OCI-LY1 (cell line): ENCODE data around the gene SREBF1.

Experiments used
- H2AFZ ChIP-seq: fragments of 200-600 bp; sonication (generic), shearing (Covaris generic); 2 replicates; pipeline ENCODE4 v1.6.0; 2014; ENCODE audit warnings: antibody characterized with exemption, mild to moderate bottlenecking, low read length
- H3F3A ChIP-seq: fragments of 200-600 bp; sonication (generic), shearing (Covaris generic); 2 replicates; pipeline ENCODE4 v1.6.0; 2014; ENCODE audit warnings: mild to moderate bottlenecking, antibody characterized with exemption, low read length, moderate library complexity; ENCODE audit not compliant: insufficient read depth
- H3K27ac ChIP-seq: fragments of 200-600 bp; sonication (generic); 2 replicates; pipeline ENCODE4 v1.5.1; 2014; ENCODE audit warnings: low read length, mixed run types, mild to moderate bottlenecking, low read depth; ENCODE audit not compliant: poor library complexity, severe bottlenecking
- H3K27me3 ChIP-seq: fragments of 200-600 bp; sonication (generic); 2 replicates; pipeline ENCODE4 v1.6.0; 2014; ENCODE audit warnings: antibody characterized with exemption, mild to moderate bottlenecking, low read length, moderate library complexity; ENCODE audit not compliant: insufficient read depth
- H3K36me3 ChIP-seq: fragments of 200-600 bp; sonication (generic); 2 replicates; pipeline ENCODE4 v1.6.1; 2014; ENCODE audit warnings: mild to moderate bottlenecking, antibody characterized with exemption, low read length, moderate library complexity, mixed read lengths; ENCODE audit not compliant: insufficient read depth
- H3K4me1 ChIP-seq: fragments of 200-600 bp; sonication (generic); 2 replicates; pipeline ENCODE4 v1.5.1; 2014; ENCODE audit warnings: mild to moderate bottlenecking, low read length, moderate library complexity; ENCODE audit not compliant: insufficient read depth, severe bottlenecking
- H3K4me2 ChIP-seq: fragments of 200-600 bp; sonication (generic), shearing (Covaris generic); 2 replicates; pipeline ENCODE4 v1.6.1; 2014; ENCODE audit warnings: low read length
- H3K4me3 ChIP-seq: fragments of 200-600 bp; sonication (generic); 2 replicates; pipeline ENCODE4 v1.5.1; 2014; ENCODE audit warnings: low read length, low read depth, mild to moderate bottlenecking, mixed read lengths; ENCODE audit not compliant: poor library complexity, severe bottlenecking
- H3K79me2 ChIP-seq: fragments of 200-600 bp; shearing (Covaris generic); 2 replicates; pipeline ENCODE4 v1.6.1; 2016; ENCODE audit warnings: mixed run types, low read length, mixed read lengths; ENCODE audit not compliant: insufficient read depth
- H3K9ac ChIP-seq: fragments of 200-600 bp; sonication (generic), shearing (Covaris generic); 2 replicates; pipeline ENCODE4 v1.6.1; 2014; ENCODE audit warnings: mild to moderate bottlenecking, low read length, mixed read lengths
- H3K9me2 ChIP-seq: fragments of 200-600 bp; sonication (generic), shearing (Covaris generic); 2 replicates; pipeline ENCODE4 v1.6.1; 2014; ENCODE audit warnings: low read depth, mild to moderate bottlenecking, low read length, mixed read lengths
- H3K9me3 ChIP-seq: fragments of 200-600 bp; shearing (Covaris generic); 2 replicates; pipeline ENCODE4 v1.6.1; 2014; ENCODE audit warnings: low read length, mixed read lengths
- H4K20me1 ChIP-seq: fragments of 200-600 bp; sonication (generic), shearing (Covaris generic); 2 replicates; pipeline ENCODE4 v1.6.0; 2016; ENCODE audit warnings: mild to moderate bottlenecking, low read length; ENCODE audit not compliant: insufficient read depth
- EZH2 ChIP-seq: fragments of 200-600 bp; sonication (generic), shearing (Covaris generic); IDR thresholded peaks from 2 replicates; pipeline ENCODE4 v1.8.0; 2017; ENCODE audit warnings: borderline replicate concordance, mixed run types, mild to moderate bottlenecking, antibody characterized with exemption, low read length, moderate library complexity, mixed read lengths
- TF ChIP-seq, protein P1 (sequence below): fragments of 200-600 bp; sonication (generic), shearing (Covaris generic); IDR thresholded peaks from 2 replicates; pipeline ENCODE4 v1.5.1; 2017; ENCODE audit warnings: mild to moderate bottlenecking, antibody characterized with exemption, low read length, moderate library complexity, mixed read lengths

Gene SREBF1

DNA sequence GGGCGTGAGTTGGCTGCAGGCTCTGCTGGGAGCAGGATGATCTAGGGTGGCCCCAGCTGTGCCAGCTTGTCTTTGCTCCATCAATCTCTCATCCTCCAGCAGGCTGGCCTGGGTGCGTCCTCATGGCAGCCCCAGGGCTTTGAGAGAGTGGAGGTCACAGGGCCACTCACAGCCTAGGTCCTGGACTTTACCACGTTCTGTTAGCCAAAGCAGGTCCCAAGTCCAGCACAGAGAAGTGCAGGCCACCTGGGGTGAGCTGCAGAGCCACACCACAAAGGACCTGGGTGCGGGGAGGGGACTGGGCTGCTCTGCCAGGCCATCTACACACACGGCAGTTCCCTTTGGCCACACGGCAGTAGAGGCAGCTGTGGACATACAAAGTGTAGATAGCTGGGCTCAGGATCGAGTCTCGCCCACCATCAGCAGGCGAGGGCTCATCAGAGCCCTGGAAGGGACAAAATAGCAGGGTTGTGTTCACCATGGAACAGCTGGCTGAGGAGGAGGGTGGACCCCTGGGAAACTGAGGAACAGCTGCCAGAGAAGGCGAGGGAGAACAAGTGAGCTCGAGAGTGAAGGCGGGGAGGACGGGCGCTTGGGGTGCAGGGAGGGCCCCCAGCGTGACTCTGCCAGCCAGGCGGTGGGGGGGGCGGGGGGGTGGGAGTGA is 30.0 kb downstream of the SREBF1 start:
- Histone ChIP-seq H2AFZ (no peak overlapping the region), H3K27me3 (peaks cover 5% of the 10 kb centered on the region; the same call in 1 of the 2 replicates), H3K36me3 (peaks cover 12% of the 10 kb centered on the region), H3K4me3 (no peak overlapping the region), H3K79me2 (no peaks in the 10 kb centered on the region), H3K27ac (no peak overlapping the region), H4K20me1 (no peaks in the 10 kb centered on the region), H3K9ac (no peak overlapping the region), H3K9me2 (no peaks in the 10 kb centered on the region), H3F3A (no peaks in the 10 kb centered on the region), H3K4me1 (peaks cover 4% of the 10 kb centered on the region), H3K9me3 (no peaks in the 10 kb centered on the region), H3K4me2 (no peak overlapping the region)
- TF ChIP-seq, protein P1, sequence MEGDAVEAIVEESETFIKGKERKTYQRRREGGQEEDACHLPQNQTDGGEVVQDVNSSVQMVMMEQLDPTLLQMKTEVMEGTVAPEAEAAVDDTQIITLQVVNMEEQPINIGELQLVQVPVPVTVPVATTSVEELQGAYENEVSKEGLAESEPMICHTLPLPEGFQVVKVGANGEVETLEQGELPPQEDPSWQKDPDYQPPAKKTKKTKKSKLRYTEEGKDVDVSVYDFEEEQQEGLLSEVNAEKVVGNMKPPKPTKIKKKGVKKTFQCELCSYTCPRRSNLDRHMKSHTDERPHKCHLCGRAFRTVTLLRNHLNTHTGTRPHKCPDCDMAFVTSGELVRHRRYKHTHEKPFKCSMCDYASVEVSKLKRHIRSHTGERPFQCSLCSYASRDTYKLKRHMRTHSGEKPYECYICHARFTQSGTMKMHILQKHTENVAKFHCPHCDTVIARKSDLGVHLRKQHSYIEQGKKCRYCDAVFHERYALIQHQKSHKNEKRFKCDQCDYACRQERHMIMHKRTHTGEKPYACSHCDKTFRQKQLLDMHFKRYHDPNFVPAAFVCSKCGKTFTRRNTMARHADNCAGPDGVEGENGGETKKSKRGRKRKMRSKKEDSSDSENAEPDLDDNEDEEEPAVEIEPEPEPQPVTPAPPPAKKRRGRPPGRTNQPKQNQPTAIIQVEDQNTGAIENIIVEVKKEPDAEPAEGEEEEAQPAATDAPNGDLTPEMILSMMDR = no peak
- no peak for TF ChIP-seq EZH2

DNA sequence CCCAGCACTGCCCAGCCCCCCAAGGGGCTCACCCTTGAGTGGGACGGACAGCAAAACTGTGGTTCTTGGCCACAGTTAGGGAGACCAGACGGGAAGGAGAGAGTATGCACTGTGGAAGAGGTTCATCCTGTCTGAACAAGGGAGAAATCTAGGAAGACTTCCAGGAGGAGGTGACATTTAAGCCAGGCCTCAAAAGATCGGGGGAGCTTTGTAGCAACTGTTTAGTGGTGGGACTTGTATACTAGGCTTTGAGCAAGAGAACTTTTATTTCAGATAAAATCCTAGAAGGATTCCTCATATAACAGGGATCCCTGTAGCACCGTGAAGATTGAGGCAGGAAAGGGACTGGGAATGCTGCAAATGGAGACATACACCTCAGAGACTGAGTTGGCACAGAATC is 30.8 kb downstream of the SREBF1 start:
- Histone ChIP-seq H3K79me2 (no peaks in the 10 kb centered on the region), H3K9ac (no peak overlapping the region), H3K4me3 (no peak overlapping the region), H2AFZ (no peak overlapping the region), H3K4me1 (peaks cover 4% of the 10 kb centered on the region), H3K36me3 (peaks cover 8% of the 10 kb centered on the region), H3K9me3 (no peaks in the 10 kb centered on the region), H3F3A (no peaks in the 10 kb centered on the region), H4K20me1 (no peaks in the 10 kb centered on the region), H3K9me2 (no peaks in the 10 kb centered on the region), H3K4me2 (no peak overlapping the region), H3K27ac (no peak overlapping the region), H3K27me3 (peaks cover 5% of the 10 kb centered on the region; the same call in 1 of the 2 replicates)
- no peak for TF ChIP-seq EZH2
- TF ChIP-seq, protein P1 = no peak

DNA sequence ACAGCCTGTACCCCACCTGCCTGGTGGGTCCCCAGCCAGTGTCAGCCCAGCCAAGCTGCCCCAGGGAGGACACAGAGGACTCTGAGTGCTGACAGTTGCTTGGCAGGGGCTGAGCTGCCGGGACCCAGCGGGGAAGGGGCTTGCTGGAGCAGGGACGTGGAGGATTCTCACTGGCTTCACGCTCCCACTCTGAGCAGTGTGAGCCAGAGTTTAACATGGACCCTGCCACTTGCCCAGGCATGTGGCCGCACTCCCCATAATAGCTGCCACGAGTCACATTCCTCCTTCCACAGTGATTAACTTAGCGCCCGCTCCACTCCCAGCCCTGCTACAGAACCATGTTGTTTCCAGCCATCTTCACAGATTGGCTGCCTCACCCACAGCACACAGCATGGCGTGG is 31.2 kb downstream of the SREBF1 start:
- H3K9me2 ChIP-seq = no peaks in the 10 kb centered on the region
- no peaks in the 10 kb centered on the region for H3K79me2 ChIP-seq
- no peak overlapping the region for H3K4me2 ChIP-seq
- H4K20me1 ChIP-seq = no peaks in the 10 kb centered on the region
- no peak overlapping the region for H3K9ac ChIP-seq
- TF ChIP-seq, protein P1 = no peak
- no peak for TF ChIP-seq EZH2
- H3K36me3 ChIP-seq = peaks cover 5% of the 10 kb centered on the region
- H3F3A ChIP-seq = no peaks in the 10 kb centered on the region
- H3K27me3 ChIP-seq = peaks cover 5% of the 10 kb centered on the region; the same call in 1 of the 2 replicates
- no peak overlapping the region for H2AFZ ChIP-seq
- H3K27ac ChIP-seq = no peak overlapping the region
- no peak overlapping the region for H3K4me3 ChIP-seq
- H3K9me3 ChIP-seq = no peaks in the 10 kb centered on the region
- peaks cover 4% of the 10 kb centered on the region for H3K4me1 ChIP-seq
